Measurements from ENCODE around the gene GAPT. TPM values are rescaled to one million over a fixed set of nuclear protein-coding genes. Genes with fewer than 3 reads are reported as not detected.
A peak's percentile ranks its signal among the peaks of the same experiment; 100 is the strongest.

GAPT gene
- 104 TPM for polyA plus RNA-seq (2013)

DNA sequence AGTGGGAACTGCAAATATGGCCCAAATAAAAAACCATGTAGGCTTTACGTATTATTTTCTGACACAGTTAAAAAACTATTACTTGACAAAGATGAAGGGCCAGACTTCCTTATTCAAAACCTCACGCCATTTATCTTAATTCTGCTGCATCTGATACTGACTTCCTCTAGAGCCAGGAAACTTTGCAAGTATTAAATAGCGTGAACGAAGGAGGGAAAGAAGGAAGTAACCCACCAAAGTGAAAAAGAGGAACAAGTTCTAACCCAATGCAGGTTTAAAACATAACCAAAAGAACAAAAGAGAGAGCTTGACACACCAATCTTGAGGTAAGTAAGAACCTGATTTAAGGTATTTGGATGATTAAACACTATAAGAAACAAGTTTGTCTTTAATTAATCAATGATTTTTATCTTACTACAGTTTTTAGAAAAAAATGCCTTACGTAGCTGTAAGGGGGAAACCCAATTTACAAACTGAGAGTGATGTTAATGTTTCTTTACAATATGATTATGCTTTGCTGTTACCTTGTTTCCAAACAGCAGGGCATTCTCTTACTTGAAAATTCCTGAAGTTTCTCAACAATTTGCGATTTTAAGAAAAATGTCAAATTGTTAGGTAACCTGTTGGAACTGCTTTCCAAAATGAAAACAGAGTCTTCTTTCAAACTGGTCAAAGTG is at the start of gene GAPT:
Gene GAPT (plus strand): TSS at position 220 of the 677 bp plus-strand sequence. CDS start 3,102 bp downstream, outside the sequence.
- 0% methylated on average over 1 of the region's 6 CpGs for WGBS (ENCODE audit: insufficient coverage)
- Histone ChIP-seq H3K4me1 (ENCODE audit: control extremely low read depth in 1 of 4, control insufficient read depth in 4 of 4, insufficient read depth in 4 of 4, low read length in 3 of 4) (peaks cover 18 to 40% (median 30%) of the 10 kb centered on the region in 4 experiments), H3K27me3 (replicated peaks in 2 of 5; ENCODE audit: control insufficient read depth in 4 of 5, insufficient read depth in 5 of 5, low read length in 4 of 5) (no peaks in the 10 kb centered on the region), H3K9me3 (ENCODE audit: control extremely low read depth in 1 of 5, control insufficient read depth in 4 of 5, insufficient read depth in 2 of 5, low read depth in 1 of 5, low read length in 4 of 5) (peaks cover 0 to 11% (median 0%) of the 10 kb centered on the region in 5 experiments), H3K27ac (ENCODE audit: insufficient read depth in 1 of 2, low read depth in 1 of 2, low read length in 2 of 2, poor library complexity in 1 of 2, severe bottlenecking in 2 of 2) (peak within 1 kb of the TSS; percentile 78 to 94), H3K4me3 (ENCODE audit: control insufficient read depth in 1 of 7, extremely low read depth in 1 of 7, insufficient read depth in 4 of 7, low read depth in 2 of 7, low read length in 6 of 7) (peak within 1 kb of the TSS in 6 of 7 experiments; percentile 62 to 93 (median 75)), H3K36me3 (ENCODE audit: control insufficient read depth in 4 of 4, insufficient read depth in 4 of 4, low read length in 3 of 4) (peaks cover 0 to 22% (median 9%) of the 10 kb centered on the region in 4 experiments)
- DNase-seq: peak; percentile 87 to 96 (median 92)
- POLR2A ChIA-PET: no interaction called here
- CTCF ChIA-PET: interaction anchor here (0.9 kb wide), 1 partner anchor 10 kb away, joined by 3 read pairs; no protein-coding TSS in a partner anchor

- Histone ChIP-seq H3K27ac (ENCODE audit: insufficient read depth in 1 of 2, low read depth in 1 of 2, low read length in 2 of 2, poor library complexity in 1 of 2, severe bottlenecking in 2 of 2) (no peak overlapping the region), H3K9me3 (ENCODE audit: control extremely low read depth in 1 of 5, control insufficient read depth in 4 of 5, insufficient read depth in 2 of 5, low read depth in 1 of 5, low read length in 4 of 5) (peaks cover 0 to 6% (median 0%) of the 10 kb centered on the region in 5 experiments), H3K4me3 (ENCODE audit: control insufficient read depth in 1 of 7, extremely low read depth in 1 of 7, insufficient read depth in 4 of 7, low read depth in 2 of 7, low read length in 6 of 7) (no peak overlapping the region), H3K4me1 (ENCODE audit: control extremely low read depth in 1 of 4, control insufficient read depth in 4 of 4, insufficient read depth in 4 of 4, low read length in 3 of 4) (no peaks in the 10 kb centered on the region), H3K27me3 (replicated peaks in 2 of 5; ENCODE audit: control insufficient read depth in 4 of 5, insufficient read depth in 5 of 5, low read length in 4 of 5) (no peaks in the 10 kb centered on the region), H3K36me3 (ENCODE audit: control insufficient read depth in 4 of 4, insufficient read depth in 4 of 4, low read length in 3 of 4) (no peaks in the 10 kb centered on the region)
- no peak for DNase-seq
- ChIA-PET CTCF (no interaction called here), POLR2A (no interaction called here)
These were observed 46.4 kb upstream of the GAPT start for GRCh38 chr5:58444805-58445204.

DNA sequence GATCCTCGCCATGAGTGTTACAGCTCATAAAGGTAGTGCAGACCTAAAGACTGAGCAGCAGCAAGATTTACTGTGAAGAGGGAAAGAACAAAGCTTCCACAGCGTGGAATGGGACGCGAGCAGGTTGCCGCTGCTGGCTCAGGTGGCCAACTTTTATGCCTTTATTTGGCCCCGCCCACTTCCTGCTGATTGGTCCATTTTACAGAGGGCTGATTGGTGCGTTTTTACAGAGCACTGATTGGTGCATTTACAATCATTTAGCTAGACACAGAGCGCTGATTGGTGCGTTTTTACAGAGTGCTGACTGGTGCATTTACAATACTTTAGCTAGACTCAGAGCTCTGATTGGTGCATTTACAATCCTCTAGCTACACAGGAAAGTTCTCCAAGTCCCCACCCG is 45.2 kb upstream of the GAPT start:
- Histone ChIP-seq H3K4me1 (ENCODE audit: control extremely low read depth in 1 of 4, control insufficient read depth in 4 of 4, insufficient read depth in 4 of 4, low read length in 3 of 4) (no peaks in the 10 kb centered on the region), H3K27me3 (replicated peaks in 2 of 5; ENCODE audit: control insufficient read depth in 4 of 5, insufficient read depth in 5 of 5, low read length in 4 of 5) (no peaks in the 10 kb centered on the region), H3K9me3 (ENCODE audit: control extremely low read depth in 1 of 5, control insufficient read depth in 4 of 5, insufficient read depth in 2 of 5, low read depth in 1 of 5, low read length in 4 of 5) (peaks cover 0 to 6% (median 0%) of the 10 kb centered on the region in 5 experiments), H3K4me3 (ENCODE audit: control insufficient read depth in 1 of 7, extremely low read depth in 1 of 7, insufficient read depth in 4 of 7, low read depth in 2 of 7, low read length in 6 of 7) (no peak overlapping the region), H3K27ac (ENCODE audit: insufficient read depth in 1 of 2, low read depth in 1 of 2, low read length in 2 of 2, poor library complexity in 1 of 2, severe bottlenecking in 2 of 2) (no peak overlapping the region), H3K36me3 (ENCODE audit: control insufficient read depth in 4 of 4, insufficient read depth in 4 of 4, low read length in 3 of 4) (no peaks in the 10 kb centered on the region)
- no peak for DNase-seq
- POLR2A ChIA-PET: no interaction called here
- CTCF ChIA-PET: no interaction called here
- WGBS (ENCODE audit: insufficient coverage): 93% methylated on average over 8 of the region's 10 CpGs

GRCh38 chr5:58447226-58447625 is 44.0 kb upstream of the GAPT start:
- CTCF ChIA-PET: interaction anchor here (1.1 to 1.3 kb wide), 2 partner anchors 9 to 12 kb away, joined by 3 read pairs; no protein-coding TSS in a partner anchor
- no peaks in the 10 kb centered on the region for H3K27me3 ChIP-seq (replicated peaks in 2 of 5; ENCODE audit: control insufficient read depth in 4 of 5, insufficient read depth in 5 of 5, low read length in 4 of 5)
- no peak for DNase-seq
- POLR2A ChIA-PET: no interaction called here
- WGBS (ENCODE audit: insufficient coverage): 100% methylated on average over 1 of the region's 2 CpGs
- H3K4me1 ChIP-seq (ENCODE audit: control extremely low read depth in 1 of 4, control insufficient read depth in 4 of 4, insufficient read depth in 4 of 4, low read length in 3 of 4): no peaks in the 10 kb centered on the region
- H3K4me3 ChIP-seq (ENCODE audit: control insufficient read depth in 1 of 7, extremely low read depth in 1 of 7, insufficient read depth in 4 of 7, low read depth in 2 of 7, low read length in 6 of 7): no peak overlapping the region
- H3K36me3 ChIP-seq (ENCODE audit: control insufficient read depth in 4 of 4, insufficient read depth in 4 of 4, low read length in 3 of 4): no peaks in the 10 kb centered on the region
- H3K27ac ChIP-seq (ENCODE audit: insufficient read depth in 1 of 2, low read depth in 1 of 2, low read length in 2 of 2, poor library complexity in 1 of 2, severe bottlenecking in 2 of 2): no peak overlapping the region
- peaks cover 0 to 6% (median 0%) of the 10 kb centered on the region in 5 experiments for H3K9me3 ChIP-seq (ENCODE audit: control extremely low read depth in 1 of 5, control insufficient read depth in 4 of 5, insufficient read depth in 2 of 5, low read depth in 1 of 5, low read length in 4 of 5)

- Histone ChIP-seq H3K36me3 (ENCODE audit: control insufficient read depth in 4 of 4, insufficient read depth in 4 of 4, low read length in 3 of 4) (peaks cover 0 to 8% (median 3%) of the 10 kb centered on the region in 4 experiments), H3K4me3 (ENCODE audit: control insufficient read depth in 1 of 7, extremely low read depth in 1 of 7, insufficient read depth in 4 of 7, low read depth in 2 of 7, low read length in 6 of 7) (no peak overlapping the region), H3K4me1 (ENCODE audit: control extremely low read depth in 1 of 4, control insufficient read depth in 4 of 4, insufficient read depth in 4 of 4, low read length in 3 of 4) (no peaks in the 10 kb centered on the region), H3K27me3 (replicated peaks in 2 of 5; ENCODE audit: control insufficient read depth in 4 of 5, insufficient read depth in 5 of 5, low read length in 4 of 5) (no peaks in the 10 kb centered on the region), H3K27ac (ENCODE audit: insufficient read depth in 1 of 2, low read depth in 1 of 2, low read length in 2 of 2, poor library complexity in 1 of 2, severe bottlenecking in 2 of 2) (no peak overlapping the region), H3K9me3 (ENCODE audit: control extremely low read depth in 1 of 5, control insufficient read depth in 4 of 5, insufficient read depth in 2 of 5, low read depth in 1 of 5, low read length in 4 of 5) (no peaks in the 10 kb centered on the region)
- ChIA-PET POLR2A (no interaction called here), CTCF (no interaction called here)
- DNase-seq: no peak
- WGBS (ENCODE audit: insufficient coverage): no CpG with 5 or more reads among the region's 3 CpGs
These were observed 41.2 kb upstream of the GAPT start for GRCh38 chr5:58450018-58450417.

DNA sequence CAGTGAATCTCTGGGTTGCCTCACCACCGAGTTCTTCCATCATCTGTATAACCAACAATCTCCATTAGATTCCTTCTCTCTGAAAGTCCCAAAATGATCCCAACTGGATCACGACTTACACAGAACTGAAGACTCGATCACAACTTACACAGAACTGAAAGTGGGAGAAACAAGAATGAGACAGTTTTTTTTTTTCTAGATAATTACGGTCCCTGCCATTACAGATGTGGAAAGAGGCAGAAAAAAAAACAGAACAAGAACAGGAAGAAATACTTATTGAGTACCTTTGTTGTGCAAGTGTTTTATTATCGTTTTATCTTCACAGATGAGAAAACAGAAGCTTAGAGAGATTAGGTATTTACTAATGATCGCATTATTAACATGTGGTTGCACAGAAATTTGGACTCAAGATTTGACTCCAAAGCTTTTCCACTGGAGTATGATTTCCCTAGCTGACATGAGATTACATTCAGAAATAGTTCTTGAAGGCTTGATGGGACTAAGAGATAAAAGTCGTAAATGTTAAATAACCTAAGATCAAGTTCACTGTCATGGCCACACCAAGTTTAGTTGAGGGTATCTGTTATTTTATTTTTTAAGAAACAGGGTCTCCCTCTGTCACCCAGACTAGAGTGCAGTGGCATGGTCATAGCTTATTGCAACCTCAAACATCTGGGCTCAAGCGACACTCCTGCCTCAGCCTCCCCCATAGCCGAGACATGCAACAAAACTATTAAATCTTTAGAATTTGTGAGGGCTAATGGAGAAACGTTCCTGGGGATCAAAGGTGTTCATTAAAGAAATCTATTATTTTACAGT is 40.2 kb upstream of the GAPT start:
- ChIA-PET CTCF (no interaction called here), POLR2A (no interaction called here)
- H3K27me3 ChIP-seq (replicated peaks in 2 of 5; ENCODE audit: control insufficient read depth in 4 of 5, insufficient read depth in 5 of 5, low read length in 4 of 5): no peaks in the 10 kb centered on the region
- H3K9me3 ChIP-seq (ENCODE audit: control extremely low read depth in 1 of 5, control insufficient read depth in 4 of 5, insufficient read depth in 2 of 5, low read depth in 1 of 5, low read length in 4 of 5): no peaks in the 10 kb centered on the region
- no peak overlapping the region for H3K4me3 ChIP-seq (ENCODE audit: control insufficient read depth in 1 of 7, extremely low read depth in 1 of 7, insufficient read depth in 4 of 7, low read depth in 2 of 7, low read length in 6 of 7)
- WGBS (ENCODE audit: insufficient coverage): 58% methylated on average over 4 of the region's 10 CpGs
- no peak for DNase-seq
- no peak overlapping the region for H3K27ac ChIP-seq (ENCODE audit: insufficient read depth in 1 of 2, low read depth in 1 of 2, low read length in 2 of 2, poor library complexity in 1 of 2, severe bottlenecking in 2 of 2)
- no peaks in the 10 kb centered on the region for H3K4me1 ChIP-seq (ENCODE audit: control extremely low read depth in 1 of 4, control insufficient read depth in 4 of 4, insufficient read depth in 4 of 4, low read length in 3 of 4)
- peaks cover 0 to 16% (median 7%) of the 10 kb centered on the region in 4 experiments for H3K36me3 ChIP-seq (ENCODE audit: control insufficient read depth in 4 of 4, insufficient read depth in 4 of 4, low read length in 3 of 4)
